C4-2B (cell line): Measurements from ENCODE around the gene ADAT2.

Experiments
- H3K27ac ChIP-seq: fragments of 450-650 bp; 2 replicates; pipeline ENCODE4 v1.5.1; 2017
- ZFX ChIP-seq: fragments of 450-650 bp; IDR thresholded peaks from 2 replicates; pipeline ENCODE4 v1.6.1; 2017
- TF ChIP-seq, protein P1 (sequence below): fragments of 450-650 bp; conservative IDR thresholded peaks from 2 replicates; pipeline ENCODE4 v1.5.1; 2017; ENCODE audit warnings: mild to moderate bottlenecking

The ADAT2 gene

DNA sequence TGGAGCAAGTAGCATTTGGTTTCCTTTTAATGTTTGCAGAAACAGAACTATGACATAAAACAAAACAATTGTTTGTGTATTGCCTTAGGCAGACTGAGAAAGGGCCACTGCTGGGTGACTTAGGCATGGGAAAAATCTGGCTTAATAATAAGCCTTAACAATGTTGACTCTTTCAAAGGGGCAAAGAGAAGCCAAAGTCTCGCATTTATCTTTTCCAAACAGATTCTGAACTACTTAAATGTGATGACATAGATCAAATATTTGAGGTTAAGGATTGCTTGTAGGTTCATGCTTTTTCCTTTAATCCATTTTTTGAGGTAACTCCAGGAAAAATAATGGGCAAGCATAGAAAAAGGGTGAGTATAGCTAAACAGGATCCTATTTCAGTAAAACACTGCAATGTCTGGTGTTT lies 39.6 kb downstream of the ADAT2 start:
- no peak overlapping the region for H3K27ac ChIP-seq
- no peak for TF ChIP-seq ZFX
- TF ChIP-seq, protein P1, sequence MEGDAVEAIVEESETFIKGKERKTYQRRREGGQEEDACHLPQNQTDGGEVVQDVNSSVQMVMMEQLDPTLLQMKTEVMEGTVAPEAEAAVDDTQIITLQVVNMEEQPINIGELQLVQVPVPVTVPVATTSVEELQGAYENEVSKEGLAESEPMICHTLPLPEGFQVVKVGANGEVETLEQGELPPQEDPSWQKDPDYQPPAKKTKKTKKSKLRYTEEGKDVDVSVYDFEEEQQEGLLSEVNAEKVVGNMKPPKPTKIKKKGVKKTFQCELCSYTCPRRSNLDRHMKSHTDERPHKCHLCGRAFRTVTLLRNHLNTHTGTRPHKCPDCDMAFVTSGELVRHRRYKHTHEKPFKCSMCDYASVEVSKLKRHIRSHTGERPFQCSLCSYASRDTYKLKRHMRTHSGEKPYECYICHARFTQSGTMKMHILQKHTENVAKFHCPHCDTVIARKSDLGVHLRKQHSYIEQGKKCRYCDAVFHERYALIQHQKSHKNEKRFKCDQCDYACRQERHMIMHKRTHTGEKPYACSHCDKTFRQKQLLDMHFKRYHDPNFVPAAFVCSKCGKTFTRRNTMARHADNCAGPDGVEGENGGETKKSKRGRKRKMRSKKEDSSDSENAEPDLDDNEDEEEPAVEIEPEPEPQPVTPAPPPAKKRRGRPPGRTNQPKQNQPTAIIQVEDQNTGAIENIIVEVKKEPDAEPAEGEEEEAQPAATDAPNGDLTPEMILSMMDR = no peak

DNA sequence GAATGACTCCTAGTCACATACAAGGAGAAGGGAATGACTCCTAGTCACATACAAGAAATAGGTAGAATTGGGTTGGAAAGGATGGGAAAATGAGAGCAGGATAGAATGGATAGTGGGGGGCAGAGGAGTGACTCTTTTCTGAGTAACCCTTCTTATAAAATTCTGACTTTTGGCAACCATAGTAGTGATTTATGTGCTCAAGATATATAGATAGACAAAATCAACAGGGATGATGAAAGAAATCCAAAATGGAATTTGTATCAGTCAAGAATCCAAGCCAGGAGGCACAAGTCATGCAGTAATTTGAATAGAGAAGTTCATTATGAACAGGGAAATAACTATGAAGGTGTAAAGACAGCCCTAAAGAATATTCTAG lies 41.7 kb downstream of the ADAT2 start:
- H3K27ac ChIP-seq = no peak overlapping the region; the same call in 1 of the 2 replicates
- no peak for TF ChIP-seq ZFX
- TF ChIP-seq, protein P1 = no peak

DNA sequence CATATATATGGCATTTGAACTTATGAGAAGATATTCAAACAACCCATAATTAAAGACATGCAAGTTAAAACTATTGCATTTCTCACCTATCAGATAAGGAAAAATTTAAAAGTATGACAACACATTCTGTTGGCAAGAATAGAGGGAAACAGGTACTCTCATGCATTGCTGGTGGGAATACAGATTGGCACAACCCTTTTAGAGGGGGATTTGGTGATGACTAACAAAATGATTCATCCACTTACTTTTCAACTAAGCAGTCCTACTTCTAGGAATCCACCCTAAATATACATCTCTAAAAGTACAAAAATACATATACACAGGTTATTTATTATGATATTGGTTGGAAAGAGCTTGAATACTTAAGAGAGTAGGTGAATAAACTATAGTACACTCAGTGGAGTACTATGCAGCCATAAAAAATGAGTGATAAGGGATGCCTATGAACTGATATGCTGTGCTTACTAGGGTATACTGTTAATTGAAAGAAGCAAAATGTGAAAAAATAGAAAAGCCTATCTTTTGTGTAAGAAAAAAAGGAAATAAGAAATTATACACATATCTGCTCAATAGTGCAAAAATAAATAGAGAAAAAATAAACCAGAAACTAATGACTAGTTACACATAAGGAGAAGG lies 42.2 kb downstream of the ADAT2 start:
- no peak for TF ChIP-seq ZFX
- TF ChIP-seq, protein P1 = no peak
- no peak overlapping the region for H3K27ac ChIP-seq

DNA sequence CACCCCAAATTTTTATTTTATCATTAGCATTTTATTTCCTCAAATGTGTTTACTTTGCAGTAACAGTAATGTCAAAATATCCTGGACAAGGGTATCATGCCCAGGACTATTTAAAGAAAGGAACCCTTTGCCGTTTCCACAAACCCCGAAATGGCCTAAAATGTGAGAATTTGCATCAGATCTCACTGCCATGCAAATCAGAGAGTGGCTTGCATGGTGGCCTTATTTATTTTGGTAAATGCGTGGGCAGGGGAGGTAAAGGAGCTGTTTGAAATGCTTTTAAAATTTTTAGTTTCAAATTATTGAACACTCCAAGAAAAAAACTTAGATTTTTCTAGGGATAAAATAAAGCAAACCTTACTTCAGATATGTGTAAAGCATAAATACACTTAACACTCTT lies 43.8 kb downstream of the ADAT2 start:
- no peak overlapping the region; the same call in 1 of the 2 replicates for H3K27ac ChIP-seq
- TF ChIP-seq ZFX = no peak
- TF ChIP-seq, protein P1 = no peak

DNA sequence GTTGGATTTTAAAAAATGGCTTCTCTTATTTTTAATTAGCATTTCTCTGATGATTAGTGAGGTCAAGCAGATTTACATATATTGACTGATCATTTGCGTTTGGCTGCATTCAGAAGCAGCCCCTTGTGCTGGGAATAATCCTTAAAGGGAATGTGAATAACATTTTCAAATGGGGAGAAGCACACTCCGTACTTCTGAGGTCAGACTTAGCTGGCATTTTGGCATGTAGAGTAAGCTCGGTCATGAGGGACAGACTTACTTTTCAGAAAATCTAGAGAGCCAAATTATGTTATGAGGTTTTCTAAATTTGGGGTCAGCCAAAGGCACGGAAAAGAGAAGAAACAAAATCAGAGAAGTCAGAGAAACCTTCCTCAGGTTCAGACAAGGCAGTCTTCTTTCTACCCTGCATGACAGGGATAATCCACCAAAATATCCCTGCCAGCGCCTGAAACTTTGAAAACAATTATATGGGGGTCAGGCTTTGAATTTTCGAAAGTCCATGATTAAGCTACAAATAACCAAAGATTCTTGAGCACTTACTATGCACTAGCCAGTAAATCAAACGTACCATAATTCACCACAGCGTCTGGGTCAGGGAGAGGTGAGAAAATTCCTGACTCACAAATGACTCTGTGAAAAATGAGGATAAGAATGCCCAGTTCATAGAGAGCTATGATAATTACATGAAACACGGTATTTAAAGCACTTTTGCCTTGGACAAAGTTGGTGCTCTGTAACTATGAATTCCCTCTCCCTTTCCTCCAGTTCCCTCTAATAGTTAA lies 44.9 kb downstream of the ADAT2 start:
- TF ChIP-seq, protein P1 = no peak
- TF ChIP-seq ZFX = no peak
- no peak overlapping the region for H3K27ac ChIP-seq

DNA sequence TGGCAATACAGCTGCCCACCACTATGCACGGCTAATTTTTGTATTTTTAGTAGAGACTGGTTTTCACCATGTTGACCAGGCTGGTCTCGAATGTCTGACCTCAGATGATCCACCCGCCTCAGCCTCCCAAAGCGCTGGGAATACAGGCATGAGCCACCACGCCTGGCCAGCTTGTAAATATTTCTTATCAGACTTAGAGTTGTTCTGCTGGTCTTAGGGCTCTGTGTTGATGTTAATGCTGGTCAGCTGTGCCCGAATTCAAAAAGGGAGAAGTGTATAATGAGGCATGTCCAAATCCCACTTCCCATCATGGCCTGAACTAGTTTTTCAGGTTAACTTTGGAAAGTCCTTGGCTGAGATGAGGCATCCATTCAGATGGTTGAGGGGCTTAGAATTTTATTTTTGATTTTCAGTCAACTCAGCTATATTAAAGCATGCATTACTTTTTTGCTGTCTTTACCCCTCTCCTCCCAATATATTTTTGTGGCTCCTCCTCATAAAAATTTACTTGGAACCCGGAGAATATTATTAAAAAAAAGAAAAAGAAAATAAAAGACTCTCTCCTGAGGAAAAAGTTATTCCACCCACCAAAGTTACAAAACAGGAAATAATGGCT lies 47.7 kb downstream of the ADAT2 start:
- no peak for TF ChIP-seq ZFX
- TF ChIP-seq, protein P1 = no peak
- H3K27ac ChIP-seq = no peak overlapping the region

DNA sequence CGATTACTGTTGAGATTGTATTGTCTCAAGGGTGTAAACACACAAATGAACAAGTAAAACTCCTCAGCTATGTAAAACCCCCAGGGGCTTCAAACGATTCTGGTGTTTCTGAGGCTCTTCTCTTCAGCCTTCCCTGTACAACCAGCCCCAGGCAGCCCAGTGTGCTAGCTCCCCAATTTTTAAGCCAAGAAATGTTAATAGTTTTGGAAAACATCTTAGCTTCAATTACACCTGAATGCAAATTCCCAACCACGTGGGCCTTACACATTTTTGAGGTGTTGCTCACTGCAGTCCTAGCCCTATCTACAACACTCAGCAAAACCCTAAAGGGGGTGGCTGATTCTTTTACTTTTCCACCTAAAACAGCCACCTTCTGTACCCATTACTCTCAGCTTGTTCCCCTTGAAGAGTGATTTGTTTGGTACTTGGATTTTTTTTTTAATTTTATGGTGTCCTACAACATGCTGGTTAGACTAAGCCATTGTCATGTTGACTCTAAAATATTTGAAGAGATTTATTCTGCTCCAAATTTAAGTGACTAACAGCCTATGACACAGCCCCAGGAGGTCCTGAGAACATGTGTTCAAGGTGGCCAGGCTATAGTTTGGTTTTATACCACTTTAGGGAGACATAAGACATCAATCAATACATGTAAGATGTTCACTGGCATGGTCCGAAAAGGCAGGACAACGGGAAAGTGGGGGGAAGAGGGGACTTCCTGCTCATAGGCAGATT lies 48.7 kb downstream of the ADAT2 start:
- H3K27ac ChIP-seq = no peak overlapping the region
- TF ChIP-seq, protein P1 = no peak
- no peak for TF ChIP-seq ZFX
